G401.6 (cell line): Measurements from ENCODE around the gene ZNF541.

ENCODE experiments used
- FAIRE-seq: peaks from 2 replicates; lab custom pipeline; 2012; peaks lifted over from hg19 to GRCh38; lab: Jason Lieb, UNC

Gene ZNF541, protein sequence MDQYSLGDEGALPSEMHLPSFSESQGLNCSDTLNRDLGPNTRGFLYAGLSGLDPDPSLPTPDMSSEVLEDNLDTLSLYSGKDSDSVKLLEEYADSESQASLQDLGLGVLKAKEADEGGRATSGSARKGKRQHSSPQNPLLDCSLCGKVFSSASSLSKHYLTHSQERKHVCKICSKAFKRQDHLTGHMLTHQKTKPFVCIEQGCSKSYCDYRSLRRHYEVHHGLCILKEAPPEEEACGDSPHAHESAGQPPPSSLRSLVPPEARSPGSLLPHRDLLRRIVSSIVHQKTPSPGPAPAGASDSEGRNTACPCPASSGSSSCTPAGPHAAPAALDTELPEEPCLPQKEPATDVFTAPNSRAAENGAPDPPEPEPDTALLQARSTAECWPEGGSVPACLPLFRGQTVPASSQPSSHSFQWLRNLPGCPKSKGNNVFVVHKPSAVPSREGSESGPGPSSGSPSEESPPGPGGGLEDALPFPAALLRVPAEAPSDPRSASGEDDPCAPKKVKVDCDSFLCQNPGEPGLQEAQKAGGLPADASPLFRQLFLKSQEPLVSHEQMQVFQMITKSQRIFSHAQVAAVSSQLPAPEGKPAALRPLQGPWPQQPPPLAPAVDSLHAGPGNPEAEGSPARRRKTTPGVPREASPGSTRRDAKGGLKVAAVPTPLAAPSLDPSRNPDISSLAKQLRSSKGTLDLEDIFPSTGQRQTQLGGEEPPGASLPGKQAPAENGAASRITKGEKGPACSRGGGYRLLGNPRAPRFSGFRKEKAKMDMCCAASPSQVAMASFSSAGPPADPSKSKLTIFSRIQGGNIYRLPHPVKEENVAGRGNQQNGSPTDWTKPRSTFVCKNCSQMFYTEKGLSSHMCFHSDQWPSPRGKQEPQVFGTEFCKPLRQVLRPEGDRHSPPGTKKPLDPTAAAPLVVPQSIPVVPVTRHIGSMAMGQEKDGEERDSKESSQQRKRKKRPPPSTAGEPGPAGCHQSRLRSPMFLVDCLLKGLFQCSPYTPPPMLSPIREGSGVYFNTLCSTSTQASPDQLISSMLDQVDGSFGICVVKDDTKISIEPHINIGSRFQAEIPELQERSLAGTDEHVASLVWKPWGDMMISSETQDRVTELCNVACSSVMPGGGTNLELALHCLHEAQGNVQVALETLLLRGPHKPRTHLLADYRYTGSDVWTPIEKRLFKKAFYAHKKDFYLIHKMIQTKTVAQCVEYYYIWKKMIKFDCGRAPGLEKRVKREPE (N-terminal part only)

GRCh38 chr19:47573071-47574026, at the start of gene ZNF541:
ZNF541 (minus strand) TSS chr19:47573148; CDS start chr19:47555856, 17,292 bp downstream.
- no peak for FAIRE-seq

DNA sequence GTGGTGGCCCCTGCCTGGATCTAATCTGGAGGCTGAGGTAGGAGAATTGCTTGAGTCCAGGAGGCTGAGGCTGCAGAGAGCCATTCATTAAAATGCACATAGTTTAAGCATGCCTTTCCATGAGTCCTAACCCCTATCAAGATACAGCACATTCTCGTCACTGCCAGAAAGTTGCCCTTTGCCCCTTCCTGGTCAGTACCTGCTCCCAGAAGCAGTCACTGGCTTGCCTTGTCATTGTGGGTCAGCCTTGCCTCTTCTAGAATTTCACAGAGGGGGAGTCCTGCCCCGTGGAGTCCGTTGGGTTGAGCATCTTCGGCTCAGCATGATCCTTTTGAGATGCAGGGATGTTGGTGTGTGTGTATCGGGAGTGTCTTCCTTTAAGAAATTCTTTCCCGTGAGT, 46.8 kb upstream of the ZNF541 start:
- FAIRE-seq = no peak

DNA sequence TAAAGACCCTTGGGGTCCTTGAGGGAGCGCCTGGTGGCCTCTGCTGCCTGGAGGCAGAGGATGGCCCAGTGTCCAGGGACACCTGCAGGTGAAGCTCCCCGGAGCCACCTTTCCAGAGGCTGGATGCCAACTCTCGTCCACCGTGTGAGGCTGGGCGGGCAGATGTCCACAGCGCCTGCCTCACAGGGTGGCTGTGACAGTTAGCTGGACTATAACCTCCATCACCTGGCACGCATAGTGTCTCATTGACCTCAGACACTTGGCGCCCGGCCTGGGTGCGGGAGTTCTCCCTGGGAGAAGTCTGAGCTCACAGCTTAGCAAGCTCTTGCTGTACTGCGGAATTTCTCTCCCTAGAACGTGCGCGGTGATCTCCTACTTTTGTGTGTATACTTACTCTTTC, 45.8 kb upstream of the ZNF541 start:
- no peak for FAIRE-seq

GRCh38 chr19:47615714-47616113, 42.8 kb upstream of the ZNF541 start:
- FAIRE-seq = no peak

DNA sequence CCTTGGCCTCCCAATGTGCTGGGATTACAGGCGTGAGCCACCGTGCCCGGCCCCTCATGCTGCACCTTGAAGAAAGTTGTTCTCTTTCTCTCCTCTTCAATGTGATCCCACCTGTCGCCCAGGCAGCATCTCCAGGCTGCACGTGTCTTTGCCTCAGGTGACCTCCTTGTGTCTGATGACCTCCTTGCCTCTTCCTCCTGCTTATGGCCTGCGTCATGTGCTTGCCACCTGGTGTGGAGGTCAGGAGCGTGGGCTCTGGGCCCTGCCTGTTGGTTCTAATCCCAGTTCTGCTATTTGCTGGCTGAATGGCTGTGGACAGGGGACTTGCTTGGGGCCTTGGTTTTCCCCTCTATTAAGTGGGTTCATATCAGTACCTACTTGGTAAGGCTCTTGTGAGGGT, 42.3 kb upstream of the ZNF541 start:
- no peak for FAIRE-seq

GRCh38 chr19:47614559-47614958, 41.6 kb upstream of the ZNF541 start:
- FAIRE-seq = no peak

DNA sequence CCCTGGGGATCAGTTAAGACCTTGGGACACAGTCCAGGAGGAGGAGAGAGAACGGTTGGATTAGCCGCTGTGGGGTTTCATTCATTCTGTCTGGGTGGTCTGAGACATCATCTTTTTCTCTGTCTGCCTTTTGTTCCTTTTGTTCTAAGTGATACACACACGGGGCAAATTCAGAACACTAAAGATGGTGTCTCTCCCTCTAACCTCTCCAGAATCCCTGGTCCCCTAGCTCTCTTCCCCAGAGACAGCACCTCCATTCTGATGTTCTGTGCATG, 41.0 kb upstream of the ZNF541 start:
- FAIRE-seq = no peak

GRCh38 chr19:47613165-47614020, 40.4 kb upstream of the ZNF541 start:
- FAIRE-seq = no peak

DNA sequence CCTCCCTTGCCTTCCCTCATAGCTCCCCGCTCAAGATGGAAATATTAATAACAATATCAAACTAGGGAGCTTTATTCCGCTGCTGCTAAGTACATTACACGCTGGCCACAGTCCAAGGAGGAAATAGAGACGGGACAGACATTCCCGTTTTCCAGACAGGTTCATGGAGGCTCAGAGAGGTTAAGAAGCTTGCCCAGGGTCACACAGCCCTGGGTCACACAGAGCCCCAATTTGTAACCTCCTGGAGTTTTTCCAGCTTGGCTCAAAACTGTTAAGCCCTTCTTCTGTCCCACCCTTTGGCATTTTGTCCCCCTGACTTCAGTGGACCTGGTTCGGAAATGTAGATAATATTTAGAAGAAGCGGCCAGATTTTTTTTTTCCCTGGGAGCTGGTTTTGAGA, 38.0 kb upstream of the ZNF541 start:
- FAIRE-seq = no peak

GRCh38 chr19:47609906-47610894, 37.3 kb upstream of the ZNF541 start:
- FAIRE-seq = no peak

- no peak for FAIRE-seq
Observed at GRCh38 chr19:47608969-47609905, 36.3 kb upstream of the ZNF541 start, which contains the start of gene BICRA. BICRA (plus strand) TSS chr19:47609134; CDS start chr19:47673575, 64,441 bp downstream.

DNA sequence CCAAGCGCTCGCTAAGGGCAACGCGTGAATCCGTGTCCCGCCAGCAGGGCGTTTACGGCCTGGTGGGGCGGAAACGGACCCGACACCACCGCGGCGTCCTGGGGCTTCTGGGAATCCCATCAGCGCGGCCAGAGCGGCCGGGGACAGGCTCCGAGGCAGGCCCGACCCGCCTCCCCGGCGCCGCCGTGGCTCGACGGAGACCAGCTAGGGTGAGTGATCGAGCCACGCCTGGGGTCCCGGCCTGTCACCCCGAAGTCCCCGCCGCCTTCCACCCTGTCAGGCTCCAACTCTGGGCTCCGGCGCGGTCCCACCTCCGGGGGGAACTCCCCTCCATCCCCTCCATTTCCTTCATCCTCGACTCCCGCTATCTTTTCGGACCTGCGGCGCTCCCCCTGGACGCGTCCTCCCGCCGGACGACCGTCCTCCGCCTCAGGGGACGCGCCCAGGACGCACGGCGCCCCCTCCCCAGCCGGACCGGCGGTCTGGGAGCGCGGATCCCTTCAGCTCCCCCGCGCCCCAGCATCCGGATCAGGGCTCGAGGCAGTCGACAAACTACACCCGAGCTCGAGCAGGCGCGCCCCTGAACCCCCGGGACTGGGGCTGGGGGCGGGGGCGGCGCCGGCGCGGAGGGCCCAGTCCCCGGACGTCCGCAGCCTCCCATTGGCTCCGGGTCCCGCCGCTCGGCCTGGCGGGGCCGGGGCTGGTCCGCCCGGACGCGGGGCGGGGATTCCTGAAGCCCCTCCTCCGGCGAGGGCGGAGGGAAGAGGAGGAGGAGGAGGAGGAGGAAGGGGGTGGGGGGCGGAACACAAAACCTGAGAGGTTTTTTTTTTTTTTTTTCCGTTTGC, 35.3 kb upstream of the ZNF541 start:
- FAIRE-seq = no peak

DNA sequence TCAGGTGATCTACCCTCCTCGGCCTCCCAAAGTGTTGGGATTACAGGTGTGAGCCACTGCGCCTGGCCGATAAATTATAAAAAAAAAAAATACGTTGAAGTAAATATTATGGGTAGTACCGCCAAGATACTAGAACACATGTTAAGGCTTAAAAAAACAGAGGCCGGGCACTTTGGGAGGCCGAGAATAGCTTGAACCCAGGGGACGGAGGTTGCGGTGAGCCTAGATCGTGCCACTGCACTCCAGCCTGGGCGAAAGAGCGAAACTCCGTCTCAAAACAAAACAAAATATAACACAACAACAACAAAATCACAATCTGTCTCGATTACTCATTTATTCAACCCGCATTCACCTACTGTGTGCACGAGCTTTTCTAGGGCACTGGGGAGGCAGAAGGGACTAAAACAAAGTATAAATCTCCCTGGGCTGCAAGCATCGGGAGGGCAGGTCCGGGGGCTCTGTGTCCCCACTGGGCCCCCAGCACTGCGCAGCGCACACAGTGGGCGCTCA, 34.7 kb upstream of the ZNF541 start:
- no peak for FAIRE-seq

- no peak for FAIRE-seq
Observed at GRCh38 chr19:47603706-47604565, 31.0 kb upstream of the ZNF541 start.

GRCh38 chr19:47601180-47601904, 28.4 kb upstream of the ZNF541 start:
- FAIRE-seq = no peak
